GM12864 (cell line): ENCODE data around the gene NBPF6.
"Not testable (repeated sequence)": the region's sequence is repeated elsewhere in the genome, so short reads cannot be mapped to it uniquely, and the experiment has no call there.

Source experiments
- DNase-seq: peaks from one replicate; pipeline ENCODE4 v3.0.0-alpha.2; 2011; ENCODE audit warnings: low read depth
- H3K4me3 ChIP-seq: 2 replicates; pipeline ENCODE4 v1.5.1; 2011; ENCODE audit warnings: mild to moderate bottlenecking, low read depth, low read length, control low read depth
- CTCF ChIP-seq: IDR thresholded peaks from 2 replicates; pipeline ENCODE4 v1.5.1; 2011; ENCODE audit warnings: low read depth, mild to moderate bottlenecking, moderate library complexity, low read length, control low read depth, inconsistent platforms; ENCODE audit errors: missing control alignments

The NBPF6 gene

GRCh38 chr1:108478429-108479015 is 28.4 kb downstream of the NBPF6 start:
- TF ChIP-seq CTCF = no peak
- no peak for DNase-seq
- no peak overlapping the region for H3K4me3 ChIP-seq

GRCh38 chr1:108482708-108483107 is 32.6 kb downstream of the NBPF6 start:
- no peak for TF ChIP-seq CTCF
- DNase-seq = no peak
- H3K4me3 ChIP-seq = no peak overlapping the region

GRCh38 chr1:108485990-108486389 is 35.8 kb downstream of the NBPF6 start:
- H3K4me3 ChIP-seq, DNase-seq: not testable (repeated sequence)

- H3K4me3 ChIP-seq, DNase-seq: not testable (repeated sequence)
Observed at GRCh38 chr1:108486707-108487106, 36.6 kb downstream of the NBPF6 start.

GRCh38 chr1:108495008-108495407 is 44.9 kb downstream of the NBPF6 start:
- not testable (repeated sequence) for H3K4me3 ChIP-seq, DNase-seq

GRCh38 chr1:108496856-108497255 is 46.7 kb downstream of the NBPF6 start:
- DNase-seq, H3K4me3 ChIP-seq: not testable (repeated sequence)

- no peak overlapping the region for H3K4me3 ChIP-seq
- TF ChIP-seq CTCF = no peak
- no peak for DNase-seq
Observed at GRCh38 chr1:108502138-108502537, 52.0 kb downstream of the NBPF6 start.

- DNase-seq = no peak
- H3K4me3 ChIP-seq = no peak overlapping the region
- TF ChIP-seq CTCF = no peak
Observed at GRCh38 chr1:108502624-108503023, 52.5 kb downstream of the NBPF6 start.

- DNase-seq = no peak
- no peak overlapping the region for H3K4me3 ChIP-seq
- TF ChIP-seq CTCF = no peak
Observed at GRCh38 chr1:108503062-108503733, 53.1 kb downstream of the NBPF6 start.
